MM.1S (cell line): Measurements from ENCODE around the gene MATN1.
"Not testable (repeated sequence)": the region's sequence is repeated elsewhere in the genome, so short reads cannot be mapped to it uniquely, and the experiment has no call there.

Source experiments
- DNase-seq: peaks from one replicate; pipeline ENCODE4 v3.0.0-alpha.2; 2015
- H2AFZ ChIP-seq: fragments of 300-600 bp; sonication (generic); 2 replicates; pipeline ENCODE4 v1.6.0; 2016; ENCODE audit warnings: antibody characterized with exemption, low read length
- H3F3A ChIP-seq: fragments of 300-600 bp; sonication (generic); 2 replicates; pipeline ENCODE4 v1.6.1; 2016; ENCODE audit warnings: mild to moderate bottlenecking, antibody characterized with exemption, low read length, moderate library complexity, mixed read lengths; ENCODE audit not compliant: insufficient read depth
- H3K27ac ChIP-seq: fragments of 300-600 bp; sonication (generic); 2 replicates; pipeline ENCODE4 v1.5.1; 2016; ENCODE audit warnings: mild to moderate bottlenecking, low read length
- H3K27me3 ChIP-seq: fragments of 300-600 bp; sonication (generic); replicated peaks from 2 replicates; pipeline ENCODE4 v1.6.0; 2016; ENCODE audit warnings: low read length; ENCODE audit not compliant: insufficient read depth
- H3K36me3 ChIP-seq: fragments of 300-600 bp; sonication (generic); replicated peaks from 2 replicates; pipeline ENCODE4 v1.6.1; 2016; ENCODE audit warnings: mild to moderate bottlenecking, low read length, mixed read lengths; ENCODE audit not compliant: insufficient read depth
- H3K4me1 ChIP-seq: fragments of 300-600 bp; sonication (generic); 2 replicates; pipeline ENCODE4 v1.6.1; 2016; ENCODE audit warnings: low read length, mixed read lengths
- H3K4me2 ChIP-seq: fragments of 300-600 bp; sonication (generic); 2 replicates; pipeline ENCODE4 v1.6.0; 2016; ENCODE audit warnings: low read depth, low read length
- H3K4me3 ChIP-seq: fragments of 300-600 bp; sonication (generic); 2 replicates; pipeline ENCODE4 v1.5.1; 2016; ENCODE audit warnings: low read length, mixed read lengths
- H3K79me2 ChIP-seq: fragments of 300-600 bp; sonication (generic); 2 replicates; pipeline ENCODE4 v1.6.1; 2016; ENCODE audit warnings: mixed run types, low read length, mixed read lengths
- H3K9ac ChIP-seq: fragments of 300-600 bp; sonication (generic); 2 replicates; pipeline ENCODE4 v1.6.1; 2016; ENCODE audit warnings: low read length, mixed read lengths
- H3K9me2 ChIP-seq: fragments of 300-600 bp; sonication (generic); replicated peaks from 2 replicates; pipeline ENCODE4 v1.6.1; 2016; ENCODE audit warnings: mild to moderate bottlenecking, low read length, mixed read lengths; ENCODE audit not compliant: insufficient read depth
- H3K9me3 ChIP-seq: fragments of 300-600 bp; sonication (generic); replicated peaks from 2 replicates; pipeline ENCODE4 v1.6.1; 2016; ENCODE audit warnings: mild to moderate bottlenecking, low read length, mixed read lengths; ENCODE audit not compliant: insufficient read depth
- H4K20me1 ChIP-seq: fragments of 300-600 bp; sonication (generic); 2 replicates; pipeline ENCODE4 v1.6.1; 2016; ENCODE audit warnings: mild to moderate bottlenecking, low read length, moderate library complexity, mixed read lengths; ENCODE audit not compliant: insufficient read depth
- EZH2 ChIP-seq: fragments of 300-600 bp; sonication (generic); optimal IDR thresholded peaks from 2 replicates; pipeline ENCODE3; 2017; ENCODE audit warnings: low read depth, mild to moderate bottlenecking, antibody characterized with exemption, low read length, mixed read lengths
- EZH2phosphoT487 ChIP-seq: fragments of 300-600 bp; sonication (generic); IDR thresholded peaks from 2 replicates; pipeline ENCODE4 v1.6.1; 2018; ENCODE audit warnings: antibody characterized with exemption, low read length
- TF ChIP-seq, protein P1 (sequence below): fragments of 300-600 bp; sonication (generic); IDR thresholded peaks from 2 replicates; pipeline ENCODE4 v1.5.1; 2016; ENCODE audit warnings: antibody characterized with exemption, low read length, mixed read lengths

Gene MATN1

DNA sequence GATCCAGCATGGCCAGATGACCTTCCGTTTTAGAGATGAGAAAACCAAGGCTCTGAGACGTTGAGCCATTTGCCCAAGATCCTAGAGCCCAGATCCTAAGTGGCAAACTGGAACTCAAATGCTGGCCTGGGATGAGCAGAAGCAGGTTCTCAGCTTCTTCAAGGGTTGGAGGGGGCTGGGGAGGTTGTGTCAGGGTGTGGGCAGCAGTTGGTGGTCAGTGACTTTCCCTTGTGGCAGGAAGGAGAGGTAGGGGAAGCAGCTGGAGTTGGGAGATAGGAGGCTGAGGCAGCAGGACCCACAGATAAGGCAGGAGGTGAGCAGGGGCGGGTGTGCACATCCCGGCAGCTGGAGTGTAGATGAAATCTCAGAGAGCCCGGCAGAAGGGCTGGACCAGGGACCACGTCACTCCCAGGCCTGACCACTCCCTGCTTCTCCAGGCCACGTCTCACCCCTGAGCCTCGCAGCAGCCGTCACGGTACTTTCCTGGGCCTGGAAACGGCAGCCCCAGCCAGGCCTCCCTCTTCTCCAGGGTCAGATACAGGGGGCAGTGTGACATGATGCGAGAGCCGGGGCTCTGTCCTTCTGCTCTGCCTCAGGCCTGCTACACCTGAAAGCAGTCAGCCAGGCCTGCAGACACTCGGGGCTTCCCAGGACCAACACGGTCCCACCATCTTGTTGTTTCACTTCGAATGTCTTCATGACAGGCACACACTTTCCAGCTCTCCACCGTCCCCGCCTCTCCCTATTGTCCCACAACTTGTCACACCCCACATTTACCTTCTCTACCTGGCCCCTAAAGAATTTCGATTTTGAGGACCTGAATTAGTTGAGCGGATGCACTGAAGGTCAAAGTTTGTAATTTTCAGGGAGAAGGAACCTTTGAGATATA is 45.7 kb upstream of the MATN1 start:
- Histone ChIP-seq H4K20me1 (no peaks in the 10 kb centered on the region), H2AFZ (no peak overlapping the region), H3K9ac (no peak overlapping the region), H3K36me3 (no peaks in the 10 kb centered on the region), H3K27me3 (no peaks in the 10 kb centered on the region), H3K27ac (no peak overlapping the region), H3K79me2 (no peaks in the 10 kb centered on the region), H3K4me2 (no peak overlapping the region), H3K9me3 (no peaks in the 10 kb centered on the region), H3K4me1 (no peaks in the 10 kb centered on the region), H3K4me3 (no peak overlapping the region), H3K9me2 (no peaks in the 10 kb centered on the region), H3F3A (no peaks in the 10 kb centered on the region)
- no peak for DNase-seq
- no peak for TF ChIP-seq EZH2
- TF ChIP-seq EZH2phosphoT487 = no peak
- TF ChIP-seq, protein P1, sequence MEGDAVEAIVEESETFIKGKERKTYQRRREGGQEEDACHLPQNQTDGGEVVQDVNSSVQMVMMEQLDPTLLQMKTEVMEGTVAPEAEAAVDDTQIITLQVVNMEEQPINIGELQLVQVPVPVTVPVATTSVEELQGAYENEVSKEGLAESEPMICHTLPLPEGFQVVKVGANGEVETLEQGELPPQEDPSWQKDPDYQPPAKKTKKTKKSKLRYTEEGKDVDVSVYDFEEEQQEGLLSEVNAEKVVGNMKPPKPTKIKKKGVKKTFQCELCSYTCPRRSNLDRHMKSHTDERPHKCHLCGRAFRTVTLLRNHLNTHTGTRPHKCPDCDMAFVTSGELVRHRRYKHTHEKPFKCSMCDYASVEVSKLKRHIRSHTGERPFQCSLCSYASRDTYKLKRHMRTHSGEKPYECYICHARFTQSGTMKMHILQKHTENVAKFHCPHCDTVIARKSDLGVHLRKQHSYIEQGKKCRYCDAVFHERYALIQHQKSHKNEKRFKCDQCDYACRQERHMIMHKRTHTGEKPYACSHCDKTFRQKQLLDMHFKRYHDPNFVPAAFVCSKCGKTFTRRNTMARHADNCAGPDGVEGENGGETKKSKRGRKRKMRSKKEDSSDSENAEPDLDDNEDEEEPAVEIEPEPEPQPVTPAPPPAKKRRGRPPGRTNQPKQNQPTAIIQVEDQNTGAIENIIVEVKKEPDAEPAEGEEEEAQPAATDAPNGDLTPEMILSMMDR = no peak

DNA sequence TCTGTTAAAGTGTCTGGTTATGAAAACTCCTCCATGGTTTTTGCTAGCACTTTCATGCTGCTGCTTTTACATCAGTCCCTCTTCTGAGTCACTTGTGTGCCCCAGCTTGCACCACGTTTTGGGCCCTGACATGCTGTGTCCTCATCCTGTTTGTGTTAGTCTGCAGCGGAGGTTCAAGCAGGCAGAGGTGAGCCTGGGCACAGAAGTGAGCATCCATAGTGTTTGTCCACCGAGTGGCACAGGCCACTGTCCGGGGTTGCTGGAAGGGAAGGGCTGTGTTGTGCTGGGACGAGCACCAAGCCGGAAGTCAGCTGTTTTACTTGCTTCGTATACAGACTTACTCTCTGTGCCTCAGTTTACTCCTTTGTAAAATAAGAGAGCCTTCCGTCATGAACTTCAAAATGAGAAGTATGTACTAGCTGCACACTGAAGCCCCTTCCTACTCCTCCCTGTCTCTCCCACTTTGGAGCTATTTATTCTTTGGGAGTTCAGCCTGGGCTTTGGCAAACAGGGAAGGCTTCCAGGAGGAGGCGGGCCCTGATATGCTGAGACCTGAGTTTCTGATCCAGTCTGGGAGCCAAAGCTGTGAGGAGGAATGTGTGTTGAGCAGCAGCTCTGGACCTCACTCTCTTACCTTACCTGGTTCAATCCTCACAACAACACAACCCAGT is 44.9 kb upstream of the MATN1 start:
- no peak for TF ChIP-seq EZH2
- TF ChIP-seq EZH2phosphoT487 = no peak
- TF ChIP-seq, protein P1 = no peak
- Histone ChIP-seq H3K4me2 (no peak overlapping the region), H3K27me3 (no peaks in the 10 kb centered on the region), H3K4me1 (peaks cover 2% of the 10 kb centered on the region), H3F3A (no peaks in the 10 kb centered on the region), H2AFZ (no peak overlapping the region), H3K9me3 (no peaks in the 10 kb centered on the region), H3K27ac (no peak overlapping the region), H3K36me3 (no peaks in the 10 kb centered on the region), H4K20me1 (no peaks in the 10 kb centered on the region), H3K4me3 (no peak overlapping the region), H3K9me2 (no peaks in the 10 kb centered on the region), H3K79me2 (no peaks in the 10 kb centered on the region), H3K9ac (no peak overlapping the region)
- no peak for DNase-seq

DNA sequence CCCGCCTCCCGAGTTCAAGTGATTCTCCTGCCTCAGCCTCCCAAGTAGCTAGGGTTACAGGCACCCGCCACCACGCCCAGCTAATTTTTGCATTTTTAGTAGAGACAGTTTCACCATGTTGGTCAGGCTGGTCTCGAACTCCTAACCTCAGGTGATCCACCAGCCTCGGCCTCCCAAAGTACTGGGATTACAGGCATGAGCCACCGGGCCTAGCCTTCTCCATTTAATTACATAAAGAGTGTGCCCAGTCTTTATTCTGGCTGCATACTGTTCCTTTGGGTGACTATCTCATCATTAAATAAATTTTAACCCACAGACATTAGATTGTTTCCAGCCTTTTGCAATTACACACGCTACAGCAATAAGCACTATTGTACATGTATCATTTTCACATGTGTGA is 43.6 kb upstream of the MATN1 start:
- not testable (repeated sequence) for H3K9ac ChIP-seq
- H3K4me1 ChIP-seq = peaks cover 15% of the 10 kb centered on the region

More for the DNA sequence above, 43.6 kb upstream of the MATN1 start:
- H3K9me2 ChIP-seq, H3K79me2 ChIP-seq, DNase-seq, H2AFZ ChIP-seq, H3K4me3 ChIP-seq, H3K27ac ChIP-seq, H3K27me3 ChIP-seq, H3K4me2 ChIP-seq, H4K20me1 ChIP-seq, H3K9me3 ChIP-seq, H3F3A ChIP-seq, H3K36me3 ChIP-seq: not testable (repeated sequence)
